HG02973 (cell line): ENCODE measurements around the gene CGA.
"Not testable (repeated sequence)": the region's sequence is repeated elsewhere in the genome, so short reads cannot be mapped to it uniquely, and the experiment has no call there.

ENCODE experiments used
- ATAC-seq: cut with Tn5 transposase; IDR thresholded peaks from one replicate; pipeline ENCODE4 v1.9.1; 2021; ENCODE audit warnings: moderate library complexity; ENCODE audit not compliant: unreplicated experiment

The CGA gene

DNA sequence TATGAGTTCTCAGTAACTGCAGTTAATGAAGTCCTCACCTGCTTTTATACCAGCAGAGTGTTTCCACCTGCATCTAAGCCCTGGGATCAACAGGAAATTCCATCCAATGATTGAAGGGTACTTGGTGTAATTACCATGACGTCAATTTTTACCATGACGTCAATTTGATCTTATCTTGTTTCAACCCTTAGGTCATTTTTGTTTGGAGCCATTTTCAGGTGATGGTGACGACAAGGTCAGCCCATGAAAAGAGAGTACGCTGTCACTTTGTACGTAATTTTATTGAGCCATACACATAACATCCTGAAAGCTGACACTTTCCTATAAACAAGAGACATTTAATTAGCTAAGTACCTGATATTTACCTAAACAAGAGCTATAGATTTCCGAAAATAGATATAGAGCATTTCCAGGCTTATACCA is at the start of gene CGA:
Gene CGA (minus strand): TSS at position 20 of the 423 bp plus-strand sequence. CDS start 6,906 bp downstream, outside the sequence.
- no peak for ATAC-seq

DNA sequence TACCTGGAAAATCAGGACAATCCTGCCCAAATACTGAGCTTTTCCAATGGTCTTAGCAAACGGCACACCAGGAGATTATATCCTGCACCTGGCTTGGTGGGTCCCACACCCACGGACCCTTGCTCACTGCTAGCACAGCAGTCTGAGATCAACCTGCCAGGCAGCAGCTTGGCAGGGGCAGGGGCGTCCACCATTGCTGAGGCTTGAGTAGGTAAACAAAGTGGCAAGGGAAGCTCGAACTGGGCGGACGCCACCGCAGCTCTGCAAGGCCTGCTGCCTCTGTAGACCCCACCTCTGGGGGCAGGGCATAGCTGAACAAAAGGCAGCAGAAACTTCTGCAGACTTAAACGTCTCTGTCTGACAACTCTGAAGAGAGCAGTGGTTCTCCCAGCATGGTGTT is 45.0 kb upstream of the CGA start:
- ATAC-seq = not testable (repeated sequence)

DNA sequence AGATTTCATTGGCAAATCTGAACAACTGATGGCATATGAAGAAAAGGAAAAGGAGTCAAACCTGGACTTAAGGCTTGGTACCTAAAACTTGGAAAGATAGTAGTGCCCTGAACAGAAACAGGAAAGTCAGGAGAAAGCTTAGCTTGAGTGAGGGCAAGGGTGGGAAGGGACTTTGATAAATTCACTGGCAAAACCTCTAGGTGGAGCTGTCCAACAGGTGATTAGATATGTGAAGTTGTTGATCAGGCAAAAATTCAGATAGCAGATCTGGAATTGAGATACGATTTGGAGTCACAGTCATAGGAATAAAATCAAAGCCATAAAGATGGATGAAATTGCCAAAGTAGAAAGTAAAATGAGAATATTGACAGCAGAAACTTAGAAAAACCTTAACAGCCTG is 44.3 kb upstream of the CGA start:
- no peak for ATAC-seq

DNA sequence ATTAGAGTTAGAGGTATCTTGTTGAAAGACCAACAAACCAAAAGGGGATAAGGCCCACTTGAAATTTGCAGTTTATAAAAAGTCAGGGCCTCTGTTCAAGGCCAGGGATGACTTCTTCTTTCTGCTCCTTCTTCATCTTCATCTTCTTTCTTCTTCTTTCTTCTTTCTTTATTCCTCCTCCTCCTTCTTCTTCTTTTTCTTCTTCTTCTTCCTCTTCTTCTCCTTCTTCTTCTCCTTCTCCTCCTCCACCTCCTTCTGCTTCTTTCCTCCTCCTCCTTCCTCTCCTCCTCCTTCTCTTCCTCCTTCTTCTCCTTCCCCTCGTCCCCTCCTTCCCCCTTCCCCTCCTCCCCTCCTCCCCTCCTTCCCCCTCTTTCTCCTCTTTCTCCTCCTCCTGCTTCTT is 42.1 kb upstream of the CGA start:
- ATAC-seq = no peak

DNA sequence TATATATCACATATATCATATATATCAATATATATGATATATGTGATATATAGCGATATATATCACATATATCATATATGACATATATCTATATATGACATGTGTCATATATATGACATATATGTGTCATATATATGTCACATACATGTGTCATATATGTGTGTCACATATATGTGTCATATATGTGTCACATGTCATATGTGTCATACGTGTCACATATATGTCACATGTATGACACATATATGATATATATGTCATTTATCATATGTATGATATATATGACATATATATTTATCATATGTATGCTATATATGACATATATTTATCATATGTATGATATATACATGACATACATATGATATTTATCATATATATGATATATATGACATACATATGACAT is 32.8 kb upstream of the CGA start:
- no peak for ATAC-seq

DNA sequence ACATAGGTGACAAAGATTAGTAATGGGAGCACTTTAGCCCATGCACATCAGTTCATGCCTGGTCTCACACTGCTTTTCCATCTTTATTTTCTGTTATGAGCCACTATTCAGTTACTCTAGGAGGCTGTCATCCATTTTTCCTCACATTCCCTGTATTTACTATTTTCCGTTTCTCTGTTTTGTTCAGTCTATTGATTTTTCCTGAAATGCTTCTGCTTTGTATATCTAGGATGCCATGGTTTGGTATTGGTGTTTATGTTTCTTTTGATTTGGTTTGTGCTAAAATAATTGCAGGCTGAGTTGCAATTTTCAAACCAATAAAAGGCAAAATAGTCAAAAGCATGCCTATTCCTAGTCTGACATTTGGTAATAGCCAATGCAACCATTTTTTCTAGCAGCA is 31.6 kb upstream of the CGA start:
- ATAC-seq = no peak

DNA sequence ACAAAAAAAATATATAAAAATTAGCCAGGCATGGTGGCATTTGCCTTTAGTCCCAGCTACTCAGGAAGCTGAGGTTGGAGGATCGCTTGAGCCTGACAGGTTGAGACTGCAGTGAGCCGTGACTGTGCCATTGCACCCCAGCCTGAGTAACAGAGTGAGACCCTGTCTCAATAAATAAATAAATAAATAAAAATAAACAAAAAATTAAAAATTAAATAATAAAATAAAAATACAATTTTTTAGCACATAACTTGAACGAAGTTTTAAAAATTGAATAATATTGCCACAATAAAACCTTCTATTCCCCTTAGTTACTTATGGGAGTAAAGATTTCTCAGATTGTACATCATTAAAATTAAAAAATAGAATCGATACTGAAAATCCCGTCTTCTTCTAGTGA is 29.2 kb upstream of the CGA start:
- no peak for ATAC-seq

DNA sequence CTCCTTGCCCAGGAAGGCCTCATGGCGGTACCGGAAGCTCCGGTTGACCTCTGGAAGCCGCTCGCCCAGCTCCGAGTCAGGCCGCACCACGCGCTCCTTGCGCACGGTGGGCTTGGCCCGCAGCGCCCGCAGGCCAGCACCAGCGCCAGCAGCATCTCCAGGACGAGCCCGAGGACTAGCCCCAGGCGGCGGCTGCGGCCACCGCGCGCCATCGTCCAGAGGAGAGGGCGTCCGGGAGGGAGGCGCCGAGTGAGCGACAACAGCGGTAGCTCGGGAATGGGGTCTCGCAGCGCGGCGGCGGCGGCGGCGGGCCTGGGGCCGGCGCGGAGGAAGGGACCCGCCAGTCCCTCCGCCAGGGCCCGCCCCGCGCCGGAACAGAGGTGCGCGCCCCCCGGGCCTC is 27.6 kb upstream of the CGA start:
- ATAC-seq = no peak

DNA sequence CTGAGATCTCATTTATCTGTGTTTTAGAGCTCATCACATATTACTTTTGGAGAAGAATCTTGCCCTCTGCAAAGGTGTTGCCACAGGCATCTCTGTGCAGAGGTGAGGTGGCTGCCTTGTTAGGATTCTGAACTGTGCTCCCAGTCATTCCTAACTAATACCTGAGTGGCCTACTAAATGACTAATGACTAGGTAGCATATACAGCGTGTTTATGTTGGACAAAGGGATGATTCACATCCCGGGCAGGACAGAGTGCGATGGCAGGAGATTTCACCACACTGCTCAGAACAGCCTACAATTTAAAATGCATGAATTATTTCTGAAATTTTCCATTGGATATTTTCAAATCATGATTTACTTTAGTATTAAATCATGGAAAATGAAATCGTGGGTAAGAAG is 23.1 kb upstream of the CGA start:
- ATAC-seq = no peak

DNA sequence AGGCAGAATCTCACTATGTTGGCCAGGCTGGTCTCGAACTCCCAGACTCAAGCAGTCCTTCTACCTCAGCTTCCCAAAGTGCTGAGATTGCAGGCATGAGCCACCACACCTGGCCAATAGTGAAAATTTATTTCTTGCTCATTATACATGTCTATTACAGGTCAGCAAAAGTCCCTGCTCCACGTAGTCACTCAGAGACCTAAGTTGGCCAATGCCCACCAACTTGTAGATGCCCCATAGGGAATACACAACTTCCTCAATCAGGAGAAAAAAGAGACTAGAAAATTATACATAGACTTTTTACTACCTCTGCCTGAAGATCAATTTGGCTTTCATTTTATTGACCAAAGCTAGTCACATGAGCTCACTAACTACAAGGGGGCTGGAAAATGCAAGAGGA is 22.0 kb upstream of the CGA start:
- ATAC-seq = no peak

DNA sequence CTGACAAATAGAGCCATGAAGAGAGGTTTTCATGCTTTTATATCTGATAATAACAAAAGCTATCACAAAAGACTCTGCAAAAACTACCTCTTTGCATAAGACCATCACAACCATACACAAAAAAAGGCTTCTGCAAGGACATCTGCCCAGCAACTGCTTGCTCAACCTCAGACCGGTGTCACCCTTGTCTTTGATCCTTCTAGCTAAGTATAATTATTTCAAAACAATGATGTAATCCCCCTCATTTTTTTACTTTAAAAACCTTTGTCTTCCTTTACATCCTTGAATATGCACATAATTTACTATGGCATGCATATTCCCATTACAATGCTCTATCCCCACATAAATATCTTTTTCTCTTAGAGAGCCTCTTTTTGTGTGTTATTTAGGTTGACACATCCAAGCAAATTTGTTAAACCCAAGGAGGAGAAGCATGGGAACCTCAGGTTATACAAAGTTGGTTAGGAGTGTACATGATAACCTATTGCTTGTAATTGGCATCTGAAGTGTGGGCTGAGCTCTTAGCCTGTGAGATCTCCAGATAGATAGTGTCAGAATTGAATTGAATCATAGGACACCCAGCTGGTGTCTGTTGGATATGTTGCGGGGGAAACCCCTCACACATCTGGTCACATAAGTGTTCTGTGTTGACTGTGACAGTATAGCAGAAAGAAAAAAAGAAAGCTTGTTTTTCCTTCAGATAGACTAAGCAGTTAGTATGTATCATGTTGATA is 20.7 kb upstream of the CGA start:
- ATAC-seq = peak; percentile 95

DNA sequence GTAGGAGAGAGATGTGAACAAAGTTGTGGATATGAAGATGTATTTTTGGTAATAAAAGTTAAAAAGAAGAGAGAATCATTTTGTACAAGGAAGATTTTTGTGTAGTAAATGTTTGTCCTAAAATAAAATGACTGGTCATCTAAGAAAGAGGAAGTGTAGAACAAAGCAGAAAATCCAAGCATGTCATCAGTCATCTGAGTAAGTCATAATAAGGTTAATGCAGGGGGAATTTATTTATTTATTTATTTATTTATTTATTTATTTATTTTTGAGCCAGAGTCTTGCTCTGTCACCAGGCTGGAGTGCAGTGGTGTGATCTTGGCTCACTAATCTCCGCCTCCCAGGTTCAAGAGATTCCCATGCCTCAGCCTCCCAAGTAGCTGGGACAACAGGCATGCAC is 15.7 kb upstream of the CGA start:
- no peak for ATAC-seq

DNA sequence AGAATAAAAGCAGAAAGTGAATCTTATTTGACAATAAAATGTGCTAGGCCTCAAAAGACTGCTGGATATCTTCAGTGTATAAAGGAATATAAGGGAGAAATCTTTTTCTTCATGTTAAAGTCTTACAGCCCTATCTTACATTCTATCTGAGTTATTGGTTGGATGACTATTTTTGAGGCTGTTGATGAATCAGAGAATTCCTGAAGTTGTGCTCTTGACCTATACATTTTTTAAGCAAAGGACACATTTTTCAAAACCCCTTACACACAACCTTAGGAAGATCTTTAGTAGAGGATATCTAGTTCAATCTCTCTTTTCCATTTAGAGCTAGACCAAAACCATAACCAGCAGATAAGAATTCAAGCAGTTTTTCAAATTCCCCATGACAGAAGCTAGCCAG is 10.9 kb upstream of the CGA start:
- ATAC-seq = no peak

DNA sequence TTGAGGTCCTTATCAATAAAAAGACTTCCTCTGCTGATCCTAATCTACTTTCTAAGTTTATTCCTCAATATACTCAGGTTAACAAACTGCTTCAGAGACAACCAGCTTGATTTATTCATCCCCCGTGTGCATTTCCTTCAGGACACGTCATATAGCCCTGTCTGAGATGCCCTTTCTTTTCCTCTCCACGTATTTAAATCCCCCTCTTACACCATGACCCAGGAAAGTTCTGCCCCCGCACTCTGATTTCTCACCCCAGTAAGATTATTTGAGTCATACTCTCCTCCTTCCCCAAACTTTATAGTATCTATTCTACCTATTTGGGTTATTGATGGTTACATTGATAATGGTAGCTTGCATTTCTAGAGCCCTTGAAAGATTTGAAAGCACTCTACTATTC is 9.8 kb upstream of the CGA start:
- no peak for ATAC-seq

DNA sequence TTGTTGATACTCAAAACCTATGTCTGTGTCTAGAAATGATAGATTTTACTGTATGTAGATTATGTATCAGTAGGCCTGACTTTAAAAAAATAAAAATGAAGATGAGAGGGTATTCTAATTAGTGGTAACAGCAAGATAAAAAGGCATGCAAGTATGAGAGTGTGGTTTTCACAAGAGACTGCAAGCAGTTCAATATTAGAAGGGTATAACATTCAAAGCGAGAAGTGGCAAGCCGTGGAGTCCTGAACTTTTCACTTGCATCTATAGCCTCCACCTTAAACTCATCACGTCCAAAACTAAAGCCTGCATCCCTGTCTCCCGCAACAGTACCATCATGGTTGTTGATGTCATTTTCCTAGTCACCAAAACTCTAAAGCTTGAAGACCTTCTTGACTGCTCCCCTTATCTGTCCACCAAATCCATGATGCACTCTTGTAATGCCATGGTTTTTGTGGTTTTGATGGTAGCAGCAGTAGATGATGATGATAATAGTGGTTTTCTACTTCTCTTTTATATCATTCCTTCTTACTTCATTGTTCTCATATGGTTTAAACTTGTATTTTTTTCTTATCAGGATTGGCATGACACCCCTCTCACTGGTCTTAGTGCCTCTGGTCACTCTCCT is 9.2 kb upstream of the CGA start:
- ATAC-seq = no peak

DNA sequence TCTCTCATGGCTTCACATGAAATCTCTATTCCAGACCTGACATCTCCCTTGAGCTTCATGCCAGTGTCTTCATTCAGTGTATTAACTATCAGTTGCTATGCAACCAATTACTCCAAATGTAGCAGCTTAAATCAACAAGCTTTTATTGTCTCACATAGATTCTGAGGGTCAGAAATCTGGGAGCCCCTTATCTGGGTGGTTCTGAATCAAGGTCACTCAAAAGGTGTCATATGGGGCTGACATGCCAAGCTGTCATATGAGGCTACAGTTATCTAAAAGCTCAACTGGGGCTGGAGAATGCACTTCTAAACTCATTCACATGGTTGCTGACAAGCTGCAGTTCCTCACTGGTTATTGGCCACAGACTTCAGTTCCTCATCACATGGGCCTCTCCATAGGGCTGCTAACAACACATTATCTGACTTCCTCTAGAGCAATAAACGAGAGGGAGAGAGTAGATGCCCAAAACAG is 7.3 kb upstream of the CGA start:
- ATAC-seq = no peak

DNA sequence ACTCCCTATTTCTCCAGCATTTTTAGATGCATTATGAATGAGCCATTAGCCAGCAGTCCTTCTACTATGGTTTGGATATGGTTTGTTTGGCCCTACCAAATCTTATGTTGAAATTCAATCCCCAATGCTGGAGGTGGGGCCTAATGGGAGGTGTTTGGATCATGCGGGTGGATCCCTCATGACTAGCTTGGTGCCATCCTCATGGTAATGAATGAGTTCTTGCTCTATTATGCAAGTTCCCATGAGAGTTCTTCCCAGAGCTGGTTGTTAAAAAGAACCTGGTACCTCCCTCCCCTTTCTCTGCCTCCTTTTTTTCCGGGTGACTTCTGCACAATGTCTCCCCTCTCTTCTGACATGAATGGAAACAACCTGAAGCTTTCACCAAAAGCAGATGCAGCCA is 6.2 kb upstream of the CGA start:
- no peak for ATAC-seq

DNA sequence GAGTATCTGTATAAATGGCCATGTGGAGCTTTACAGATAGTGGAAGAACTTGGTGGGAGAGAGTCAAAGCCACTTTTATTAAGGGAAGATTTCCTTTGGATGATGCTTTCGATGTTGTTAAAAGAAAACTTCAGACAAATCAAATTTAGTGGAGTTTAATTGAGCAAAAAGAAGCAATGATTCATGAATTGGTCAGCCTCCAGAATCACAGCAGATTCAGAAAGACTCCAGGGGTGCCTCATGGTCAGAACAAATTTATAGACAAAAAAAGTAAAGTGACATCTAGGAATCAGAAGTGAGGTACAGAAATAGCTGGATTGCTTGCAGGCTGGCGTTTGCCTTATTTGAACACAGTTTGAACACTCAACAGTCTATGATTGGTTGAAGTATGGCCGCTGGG is 5.3 kb upstream of the CGA start:
- ATAC-seq = no peak

DNA sequence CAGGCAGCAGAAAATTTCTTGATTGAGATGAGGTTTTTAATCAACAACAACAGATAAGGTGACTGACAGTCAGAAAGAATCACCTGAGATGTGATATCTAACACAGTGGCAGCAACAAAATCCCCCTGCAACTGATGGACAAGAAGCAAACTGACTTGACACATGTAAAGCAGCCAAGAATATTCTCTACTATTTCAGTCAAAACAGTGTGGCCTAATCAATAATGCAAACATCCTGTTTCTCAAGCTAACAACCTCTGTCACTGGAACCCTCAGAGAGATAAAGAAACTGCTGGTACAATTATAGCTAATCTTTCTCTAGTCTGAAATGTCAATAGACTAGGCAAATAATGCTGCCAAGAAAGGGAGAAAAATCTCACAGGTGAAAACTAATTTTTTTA is 4.6 kb upstream of the CGA start:
- no peak for ATAC-seq

DNA sequence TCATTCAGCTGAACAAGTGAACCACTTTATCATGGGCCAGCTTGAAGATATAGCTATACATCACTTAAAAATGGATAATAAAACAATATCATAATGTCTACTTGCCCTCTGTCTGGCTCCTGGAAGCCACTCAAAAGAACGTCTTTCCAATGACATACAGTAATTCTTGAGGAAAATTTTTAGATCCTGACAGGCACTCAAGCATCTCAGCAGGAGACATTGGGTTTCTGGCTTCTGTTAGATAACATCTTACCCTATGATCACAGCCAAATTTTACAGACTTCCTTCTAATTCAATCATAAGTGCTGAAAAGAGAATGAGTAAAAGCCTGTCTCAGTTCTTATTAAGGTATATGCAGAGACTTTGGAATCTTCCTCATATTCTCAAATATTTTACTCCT is 330 bp downstream of the CGA start:
- no peak for ATAC-seq

DNA sequence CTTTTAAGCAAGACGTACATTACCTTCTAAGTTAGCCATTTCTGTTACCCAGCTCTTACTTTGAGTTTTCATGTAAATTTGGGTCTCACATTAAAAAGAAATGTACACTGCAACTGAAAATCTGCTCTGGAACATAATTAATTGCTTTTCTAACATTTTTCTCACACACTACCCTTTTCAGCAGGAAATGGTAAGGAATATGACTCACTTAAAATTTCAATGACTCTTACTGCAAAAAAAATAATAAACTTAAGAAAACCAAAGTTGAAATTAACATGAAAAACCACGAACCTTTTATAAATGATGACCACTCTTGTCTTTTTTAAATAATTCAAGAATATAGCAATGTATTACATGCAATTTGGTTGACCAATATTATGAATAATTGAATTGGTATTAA is 1.3 kb downstream of the CGA start:
- no peak for ATAC-seq

DNA sequence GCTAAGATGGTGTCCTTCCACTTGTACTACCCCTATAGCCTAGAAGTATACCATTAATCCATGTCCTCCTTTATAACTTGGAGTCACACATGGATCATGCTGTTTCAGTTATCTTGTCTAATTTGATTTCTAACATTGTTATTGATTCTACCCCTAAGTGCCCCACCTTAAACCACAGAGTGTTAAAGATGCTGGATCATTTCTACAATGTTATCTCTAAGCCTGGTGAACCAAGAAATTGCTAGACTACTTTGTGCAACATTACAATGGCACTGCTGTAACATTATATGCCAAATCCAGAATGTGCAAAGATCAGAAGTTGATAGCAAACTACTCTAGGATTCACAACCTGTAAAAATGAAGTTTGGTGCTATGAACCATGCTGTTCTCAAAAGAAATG is 1.7 kb downstream of the CGA start:
- no peak for ATAC-seq

DNA sequence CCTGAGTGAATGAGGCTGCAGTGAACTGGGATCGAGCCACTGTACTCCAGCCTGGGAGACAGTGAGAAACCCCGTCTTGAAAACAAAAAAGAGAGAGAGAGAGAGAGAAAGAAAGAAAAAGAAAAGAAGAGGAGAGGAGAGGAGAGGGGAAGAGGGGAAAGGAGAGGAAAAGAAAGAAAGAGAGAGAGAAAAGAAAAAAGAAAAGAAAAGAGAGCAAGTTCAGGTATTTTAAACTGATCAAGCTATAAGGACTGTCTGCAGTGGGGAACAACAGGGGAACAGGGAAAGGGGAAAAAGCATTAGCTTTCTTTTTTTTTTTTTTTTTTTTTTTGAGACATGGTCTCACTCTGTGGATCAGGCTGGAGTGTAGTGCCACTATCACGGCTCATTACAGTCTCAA is 2.5 kb downstream of the CGA start:
- no peak for ATAC-seq
